ENCODE data around the gene PCDHA9. TPM values are rescaled to one million over a fixed set of nuclear protein-coding genes. Genes with fewer than 3 reads are reported as not detected.
"Not testable (repeated sequence)": the region's sequence is repeated elsewhere in the genome, so short reads cannot be mapped to it uniquely, and the experiment has no call there.

The PCDHA9 gene
- total and polyA plus RNA-seq, 5 donors: 0.03 TPM; not detected in 4

DNA sequence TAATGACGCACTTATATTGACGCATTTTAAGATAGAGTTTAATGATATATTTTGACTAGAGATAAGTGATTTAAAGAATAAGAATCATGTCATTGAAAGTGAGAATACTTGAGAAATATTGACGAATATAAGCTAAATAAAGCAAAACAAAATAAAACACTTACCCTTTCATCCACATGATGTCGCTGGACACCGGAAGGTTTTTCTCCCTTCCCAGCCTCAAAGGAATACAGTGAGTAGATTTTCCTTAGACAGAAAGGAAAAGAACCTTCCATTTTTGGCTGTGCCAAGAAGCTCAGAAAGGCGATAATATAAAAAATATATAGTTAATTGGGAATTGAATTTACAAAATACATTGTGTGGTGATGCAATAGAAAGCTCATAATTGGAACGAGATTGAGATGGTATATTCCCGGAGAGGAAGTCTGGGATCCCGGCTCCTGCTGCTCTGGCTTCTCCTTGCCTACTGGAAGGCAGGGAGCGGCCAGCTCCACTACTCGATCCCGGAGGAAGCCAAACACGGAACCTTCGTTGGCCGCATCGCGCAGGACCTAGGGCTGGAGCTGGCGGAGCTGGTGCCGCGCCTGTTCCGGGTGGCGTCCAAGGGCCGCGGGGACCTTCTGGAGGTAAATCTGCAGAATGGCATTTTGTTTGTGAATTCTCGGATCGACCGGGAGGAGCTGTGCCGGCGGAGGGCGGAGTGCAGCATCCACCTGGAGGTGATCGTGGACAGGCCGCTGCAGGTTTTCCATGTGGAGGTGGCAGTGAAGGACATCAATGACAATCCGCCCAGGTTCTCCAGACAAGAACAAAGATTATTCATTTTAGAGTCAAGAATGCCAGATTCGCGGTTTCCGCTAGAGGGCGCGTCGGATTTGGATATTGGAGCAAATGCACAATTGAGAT lies 26.6 kb upstream of the PCDHA9 start, which contains the start of gene PCDHA5:
PCDHA5 (plus strand) TSS at position 239 of the 906 bp plus-strand sequence.
- Histone ChIP-seq H3K27me3 (ENCODE audit: control insufficient read depth, insufficient read depth) (no peaks in the 10 kb centered on the region), H3K4me3 (ENCODE audit: low read length) (no peak within 1 kb of the TSS), H3K9me3 (ENCODE audit: control insufficient read depth, low read length) (no peaks in the 10 kb centered on the region), H3K27ac (ENCODE audit: low read length) (no peak within 1 kb of the TSS), H3K4me1 (ENCODE audit: control insufficient read depth, insufficient read depth, low read length) (no peaks in the 10 kb centered on the region)
- intact Hi-C loops (cut with DNase I): no loop called here
- 24% methylated on average over 39 of the region's 39 CpGs for WGBS
- DNase-seq: peak in 2 of 3 donors; percentile 33 to 59
- ATAC-seq: no peak

DNA sequence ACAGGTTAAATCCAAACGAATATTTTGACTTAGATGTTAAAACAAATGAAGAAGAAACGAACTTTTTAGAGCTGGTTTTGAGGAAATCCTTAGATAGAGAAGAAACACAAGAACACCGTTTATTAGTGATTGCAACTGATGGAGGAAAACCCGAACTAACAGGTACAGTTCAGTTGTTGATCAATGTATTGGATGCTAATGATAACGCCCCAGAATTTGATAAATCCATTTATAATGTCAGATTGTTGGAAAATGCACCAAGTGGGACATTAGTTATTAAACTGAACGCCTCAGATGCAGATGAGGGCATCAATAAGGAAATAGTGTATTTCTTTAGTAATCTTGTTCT lies 25.9 kb upstream of the PCDHA9 start:
- no peaks in the 10 kb centered on the region for H3K9me3 ChIP-seq (ENCODE audit: control insufficient read depth, low read length)
- no peak for DNase-seq
- no peaks in the 10 kb centered on the region for H3K4me1 ChIP-seq (ENCODE audit: control insufficient read depth, insufficient read depth, low read length)
- ATAC-seq: no peak
- 26% methylated on average over 6 of the region's 6 CpGs for WGBS
- no peak overlapping the region for H3K4me3 ChIP-seq (ENCODE audit: low read length)
- no peak overlapping the region for H3K27ac ChIP-seq (ENCODE audit: low read length)
- no peaks in the 10 kb centered on the region for H3K27me3 ChIP-seq (ENCODE audit: control insufficient read depth, insufficient read depth)
- intact Hi-C loops (cut with DNase I): no loop called here

DNA sequence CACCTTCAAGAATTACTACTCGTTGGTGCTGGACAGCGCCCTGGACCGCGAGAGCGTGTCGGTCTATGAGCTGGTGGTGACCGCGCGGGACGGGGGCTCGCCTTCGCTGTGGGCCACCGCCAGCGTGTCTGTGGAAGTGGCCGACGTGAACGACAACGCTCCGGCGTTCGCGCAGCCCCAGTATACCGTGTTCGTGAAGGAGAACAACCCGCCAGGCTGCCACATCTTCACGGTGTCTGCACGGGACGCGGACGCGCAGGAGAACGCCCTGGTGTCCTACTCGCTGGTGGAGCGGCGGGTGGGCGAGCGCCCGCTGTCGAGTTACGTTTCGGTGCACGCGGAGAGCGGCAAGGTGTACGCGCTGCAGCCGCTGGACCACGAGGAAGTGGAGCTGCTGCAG lies 25.2 kb upstream of the PCDHA9 start:
- WGBS: 43% methylated on average over 48 of the region's 48 CpGs
- intact Hi-C loops (cut with DNase I); H3K27me3 ChIP-seq (ENCODE audit: control insufficient read depth, insufficient read depth): not testable (repeated sequence)

DNA sequence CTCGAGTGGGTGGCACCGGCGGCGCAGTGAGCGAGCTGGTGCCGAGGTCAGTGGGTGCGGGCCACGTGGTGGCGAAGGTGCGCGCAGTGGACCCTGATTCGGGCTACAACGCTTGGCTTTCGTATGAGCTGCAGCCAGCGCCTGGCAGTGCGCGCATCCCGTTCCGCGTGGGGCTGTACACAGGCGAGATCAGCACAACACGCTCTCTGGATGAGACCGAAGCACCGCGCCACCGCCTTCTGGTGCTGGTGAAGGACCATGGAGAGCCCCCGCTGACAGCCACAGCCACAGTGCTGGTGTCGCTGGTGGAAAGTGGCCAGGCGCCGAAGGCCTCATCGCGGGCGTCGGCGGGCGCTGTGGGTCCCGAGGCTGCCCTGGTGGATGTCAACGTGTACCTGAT lies 24.7 kb upstream of the PCDHA9 start:
- DNase-seq (no peak), ATAC-seq (no peak)
- Histone ChIP-seq H3K9me3 (ENCODE audit: control insufficient read depth, low read length) (peaks cover 2% of the 10 kb centered on the region), H3K27ac (ENCODE audit: low read length) (no peak overlapping the region), H3K27me3 (ENCODE audit: control insufficient read depth, insufficient read depth) (no peaks in the 10 kb centered on the region), H3K4me3 (ENCODE audit: low read length) (no peak overlapping the region), H3K4me1 (ENCODE audit: control insufficient read depth, insufficient read depth, low read length) (no peaks in the 10 kb centered on the region)
- intact Hi-C loops (cut with DNase I): no loop called here
- WGBS: 50% methylated on average over 38 of the region's 38 CpGs

More for the DNA sequence above, 25.2 kb upstream of the PCDHA9 start:
- H3K4me3 ChIP-seq (ENCODE audit: low read length); H3K27ac ChIP-seq (ENCODE audit: low read length); ATAC-seq; H3K9me3 ChIP-seq (ENCODE audit: control insufficient read depth, low read length); H3K4me1 ChIP-seq (ENCODE audit: control insufficient read depth, insufficient read depth, low read length): not testable (repeated sequence)
- DNase-seq: peak in 1 of 3 donors; percentile 40

DNA sequence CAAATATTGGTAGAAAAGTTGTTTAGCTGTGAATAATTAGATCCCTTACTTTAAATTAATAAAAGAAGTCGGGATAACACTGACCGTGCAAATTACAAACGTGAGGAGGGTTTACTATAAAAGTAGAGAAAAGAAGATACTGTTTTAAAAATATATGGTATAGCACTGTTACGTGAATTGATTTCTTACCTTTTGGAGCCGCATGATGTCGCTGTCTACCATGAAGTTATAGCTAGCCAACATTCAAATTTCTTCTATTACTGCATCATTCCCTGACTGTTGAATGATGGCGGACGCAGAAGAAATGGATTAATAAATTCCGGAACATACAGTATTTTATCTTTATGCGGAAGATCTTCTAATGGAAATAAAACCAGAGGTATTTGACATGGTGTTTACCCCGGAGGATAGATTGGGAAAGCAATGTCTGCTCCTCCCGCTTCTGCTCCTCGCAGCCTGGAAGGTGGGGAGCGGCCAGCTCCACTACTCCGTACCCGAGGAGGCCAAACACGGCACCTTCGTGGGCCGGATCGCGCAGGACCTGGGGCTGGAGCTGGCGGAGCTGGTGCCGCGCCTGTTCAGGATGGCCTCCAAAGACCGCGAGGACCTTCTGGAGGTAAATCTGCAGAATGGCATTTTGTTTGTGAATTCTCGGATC lies 20.3 kb upstream of the PCDHA9 start, which contains the start of gene PCDHA6:
PCDHA6 (plus strand) TSS at position 257 of the 658 bp plus-strand sequence; CDS start at position 389, 132 bp downstream.
- ATAC-seq: no peak
- intact Hi-C loops (cut with DNase I): no loop called here
- no peak within 1 kb of the TSS for H3K4me3 ChIP-seq (ENCODE audit: low read length)
- no peaks in the 10 kb centered on the region for H3K27me3 ChIP-seq (ENCODE audit: control insufficient read depth, insufficient read depth)
- no peak within 1 kb of the TSS for H3K27ac ChIP-seq (ENCODE audit: low read length)
- DNase-seq: no peak
- H3K9me3 ChIP-seq (ENCODE audit: control insufficient read depth, low read length): peaks cover 2% of the 10 kb centered on the region
- H3K4me1 ChIP-seq (ENCODE audit: control insufficient read depth, insufficient read depth, low read length): no peaks in the 10 kb centered on the region
- 15% methylated on average over 27 of the region's 27 CpGs for WGBS

DNA sequence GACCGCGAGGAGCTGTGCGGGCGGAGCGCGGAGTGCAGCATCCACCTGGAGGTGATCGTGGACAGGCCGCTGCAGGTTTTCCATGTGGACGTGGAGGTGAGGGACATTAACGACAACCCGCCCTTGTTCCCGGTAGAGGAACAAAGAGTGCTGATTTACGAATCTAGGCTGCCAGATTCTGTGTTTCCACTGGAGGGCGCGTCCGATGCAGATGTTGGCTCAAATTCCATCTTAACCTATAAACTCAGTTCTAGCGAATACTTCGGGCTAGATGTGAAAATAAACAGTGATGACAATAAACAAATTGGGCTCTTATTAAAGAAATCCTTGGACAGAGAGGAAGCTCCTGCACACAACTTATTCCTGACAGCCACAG lies 19.8 kb upstream of the PCDHA9 start:
- Histone ChIP-seq H3K9me3 (ENCODE audit: control insufficient read depth, low read length) (peaks cover 2% of the 10 kb centered on the region), H3K4me1 (ENCODE audit: control insufficient read depth, insufficient read depth, low read length) (no peaks in the 10 kb centered on the region), H3K27ac (ENCODE audit: low read length) (no peak overlapping the region), H3K4me3 (ENCODE audit: low read length) (no peak overlapping the region), H3K27me3 (ENCODE audit: control insufficient read depth, insufficient read depth) (no peaks in the 10 kb centered on the region)
- DNase-seq: no peak
- ATAC-seq: no peak
- 17% methylated on average over 18 of the region's 18 CpGs for WGBS
- intact Hi-C loops (cut with DNase I): no loop called here

DNA sequence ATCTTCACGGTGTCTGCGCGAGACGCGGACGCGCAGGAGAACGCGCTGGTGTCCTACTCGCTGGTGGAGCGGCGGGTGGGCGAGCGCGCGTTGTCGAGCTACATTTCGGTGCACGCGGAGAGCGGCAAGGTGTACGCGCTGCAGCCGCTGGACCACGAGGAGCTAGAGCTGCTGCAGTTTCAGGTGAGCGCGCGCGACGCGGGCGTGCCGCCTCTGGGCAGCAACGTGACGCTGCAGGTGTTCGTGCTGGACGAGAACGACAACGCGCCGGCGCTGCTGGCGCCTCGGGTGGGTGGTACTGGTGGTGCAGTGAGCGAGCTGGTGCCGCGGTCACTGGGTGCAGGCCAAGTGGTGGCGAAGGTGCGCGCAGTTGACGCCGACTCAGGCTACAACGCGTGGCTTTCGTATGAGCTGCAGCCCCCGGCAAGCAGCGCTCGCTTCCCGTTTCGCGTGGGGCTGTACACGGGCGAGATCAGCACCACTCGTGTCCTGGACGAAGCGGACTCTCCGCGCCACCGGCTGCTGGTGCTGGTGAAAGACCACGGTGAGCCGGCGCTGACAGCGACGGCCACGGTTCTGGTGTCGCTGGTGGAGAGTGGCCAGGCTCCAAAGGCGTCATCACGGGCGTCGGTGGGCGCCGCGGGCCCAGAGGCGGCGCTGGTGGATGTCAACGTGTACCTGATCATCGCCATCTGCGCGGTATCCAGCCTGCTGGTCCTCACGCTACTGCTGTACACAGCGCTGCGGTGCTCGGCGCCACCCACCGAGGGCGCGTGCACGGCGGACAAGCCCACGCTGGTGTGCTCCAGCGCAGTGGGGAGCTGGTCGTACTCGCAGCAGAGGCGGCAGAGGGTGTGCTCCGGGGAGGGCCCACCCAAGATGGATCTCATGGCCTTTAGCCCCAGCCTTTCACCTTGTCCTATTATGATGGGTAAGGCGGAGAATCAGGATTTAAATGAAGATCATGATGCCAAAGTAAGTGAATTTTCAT lies 18.4 kb upstream of the PCDHA9 start:
- H3K9me3 ChIP-seq (ENCODE audit: control insufficient read depth, low read length); H3K4me1 ChIP-seq (ENCODE audit: control insufficient read depth, insufficient read depth, low read length); ATAC-seq; intact Hi-C loops (cut with DNase I); H3K27me3 ChIP-seq (ENCODE audit: control insufficient read depth, insufficient read depth); H3K4me3 ChIP-seq (ENCODE audit: low read length); DNase-seq; H3K27ac ChIP-seq (ENCODE audit: low read length): not testable (repeated sequence)
- 33% methylated on average over 106 of the region's 106 CpGs for WGBS

DNA sequence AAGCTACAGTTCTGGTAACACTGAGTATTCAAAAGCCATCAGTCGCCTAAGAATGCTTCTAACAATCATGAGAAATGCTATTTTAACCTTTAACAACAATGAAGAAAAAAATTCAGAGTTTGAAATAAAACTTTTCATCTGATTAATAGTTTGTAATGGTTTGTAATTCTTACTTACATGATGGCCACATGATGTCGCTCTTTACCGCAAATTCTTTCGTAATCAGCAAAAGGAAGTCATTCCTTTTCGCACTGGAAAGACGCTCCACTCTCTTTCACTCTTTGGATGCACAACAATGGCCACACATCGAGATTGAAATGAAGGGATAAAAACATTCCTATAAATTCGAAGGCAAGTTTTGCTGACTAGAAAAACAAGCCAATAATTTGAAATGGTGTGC lies 14.2 kb upstream of the PCDHA9 start, which contains the start of gene PCDHA7:
PCDHA7 (plus strand) TSS at position 277 of the 400 bp plus-strand sequence; CDS start at position 392, 115 bp downstream.
- Histone ChIP-seq H3K27me3 (ENCODE audit: control insufficient read depth, insufficient read depth) (no peaks in the 10 kb centered on the region), H3K4me1 (ENCODE audit: control insufficient read depth, insufficient read depth, low read length) (no peaks in the 10 kb centered on the region), H3K27ac (ENCODE audit: low read length) (no peak within 1 kb of the TSS), H3K9me3 (ENCODE audit: control insufficient read depth, low read length) (peaks cover 3% of the 10 kb centered on the region), H3K4me3 (ENCODE audit: low read length) (no peak within 1 kb of the TSS)
- 7% methylated on average over 8 of the region's 8 CpGs for WGBS
- no peak for ATAC-seq
- no peak for DNase-seq
- intact Hi-C loops (cut with DNase I): no loop called here

DNA sequence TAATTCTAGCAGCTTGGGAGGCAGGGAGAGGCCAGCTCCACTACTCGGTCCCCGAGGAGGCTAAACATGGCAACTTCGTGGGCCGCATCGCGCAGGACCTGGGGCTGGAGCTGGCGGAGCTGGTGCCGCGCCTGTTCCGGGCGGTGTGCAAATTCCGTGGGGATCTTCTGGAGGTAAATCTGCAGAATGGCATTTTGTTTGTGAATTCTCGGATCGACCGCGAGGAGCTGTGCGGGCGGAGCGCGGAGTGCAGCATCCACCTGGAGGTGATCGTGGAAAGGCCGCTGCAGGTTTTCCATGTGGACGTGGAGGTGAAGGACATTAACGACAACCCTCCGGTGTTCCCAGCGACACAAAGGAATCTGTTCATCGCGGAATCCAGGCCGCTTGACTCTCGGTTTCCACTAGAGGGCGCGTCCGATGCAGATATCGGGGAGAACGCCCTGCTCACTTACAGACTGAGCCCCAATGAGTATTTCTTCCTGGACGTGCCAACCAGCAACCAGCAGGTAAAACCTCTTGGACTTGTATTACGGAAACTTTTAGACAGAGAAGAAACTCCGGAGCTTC lies 13.7 kb upstream of the PCDHA9 start:
- H3K27ac ChIP-seq (ENCODE audit: low read length); H3K27me3 ChIP-seq (ENCODE audit: control insufficient read depth, insufficient read depth); ATAC-seq; H3K4me3 ChIP-seq (ENCODE audit: low read length); intact Hi-C loops (cut with DNase I); H3K4me1 ChIP-seq (ENCODE audit: control insufficient read depth, insufficient read depth, low read length); H3K9me3 ChIP-seq (ENCODE audit: control insufficient read depth, low read length); DNase-seq: not testable (repeated sequence)
- 17% methylated on average over 26 of the region's 38 CpGs for WGBS
